Activated CD4-positive, alpha-beta T cell treated with anti-CD3 and anti-CD28 coated beads, Interleukin-2, amount 50 U/mL, for 4 hours (primary cell): Measurements from ENCODE around the gene FMN1.

Experiments
- DNase-seq, 2 experiments: peaks; one replicate each; pipeline ENCODE4 v3.0.0-alpha.2; 2020

Gene FMN1

DNA sequence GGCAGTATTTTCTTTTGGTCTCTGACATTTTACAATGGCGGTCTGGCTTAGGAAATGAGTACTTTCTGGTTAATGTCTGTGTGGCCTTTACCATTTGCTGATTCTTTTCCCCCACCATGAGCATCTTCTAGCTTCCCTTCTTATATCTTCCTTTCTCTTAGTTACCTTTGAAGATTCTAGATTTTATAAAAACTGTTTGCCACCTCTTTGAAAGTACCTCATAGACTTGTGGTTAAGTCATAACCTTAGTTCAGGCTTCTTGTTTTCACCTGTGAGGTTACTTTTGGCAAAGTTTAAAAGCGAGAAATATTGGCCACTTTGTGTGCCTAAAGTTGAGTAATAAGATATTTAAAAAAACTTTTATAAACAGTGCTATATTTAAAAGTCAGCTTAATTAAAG, 147.4 kb downstream of the FMN1 start:
- DNase-seq = no peak

DNA sequence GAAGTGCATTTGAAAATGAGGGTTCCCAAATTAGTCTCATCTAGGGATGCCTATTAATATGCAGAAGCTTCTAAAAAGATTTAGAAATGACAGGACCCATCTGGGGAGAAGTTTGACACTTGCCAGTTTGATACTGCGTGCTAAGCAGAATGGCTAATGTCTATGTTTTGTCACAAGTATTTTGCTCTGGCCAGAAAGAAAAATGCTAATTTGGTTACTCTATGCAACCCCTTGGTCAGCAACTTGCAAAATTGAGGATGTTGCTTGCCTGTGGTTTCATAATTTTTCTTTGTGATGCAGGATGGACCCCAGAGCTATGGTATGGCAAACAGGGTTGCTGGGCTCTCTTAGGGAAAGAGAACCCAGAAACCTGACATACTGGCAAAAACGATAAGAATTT, 148.2 kb downstream of the FMN1 start:
- DNase-seq = no peak

DNA sequence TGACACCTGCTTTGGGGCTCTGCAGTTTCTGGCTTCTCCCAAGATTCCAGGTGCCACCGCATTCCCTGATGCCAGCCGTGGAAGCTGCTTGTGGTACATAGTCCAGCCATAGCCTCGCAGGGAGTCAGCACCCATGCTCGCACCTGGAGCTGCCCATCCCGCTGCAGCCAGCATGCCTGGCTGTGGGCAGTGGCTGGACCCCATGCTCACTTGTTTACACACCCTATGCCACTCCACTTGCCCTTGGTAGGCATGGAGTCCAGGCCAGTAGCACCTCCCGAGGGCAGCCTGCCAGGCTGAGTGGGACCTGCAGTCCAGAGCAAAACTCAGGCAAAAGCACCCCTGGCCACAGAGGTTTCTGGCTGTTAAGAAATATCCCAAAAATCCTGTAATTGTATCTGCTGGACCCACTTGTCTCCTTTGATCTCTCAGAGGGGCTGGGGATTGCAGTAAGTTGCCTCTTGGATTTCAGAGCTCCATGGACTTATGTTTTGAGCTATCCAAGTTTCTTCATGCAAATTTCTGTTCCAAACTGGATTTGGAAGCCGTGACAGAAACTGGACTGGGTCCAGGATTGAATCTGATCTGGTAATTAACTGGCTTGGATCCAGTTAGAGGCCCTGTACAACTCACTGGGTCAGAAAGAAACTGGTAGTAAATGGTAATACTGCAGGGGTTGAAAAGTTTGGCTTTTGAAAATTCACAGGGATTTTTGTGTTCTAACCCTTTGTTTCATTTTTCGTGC, 149.3 kb downstream of the FMN1 start:
- no peak for DNase-seq

DNA sequence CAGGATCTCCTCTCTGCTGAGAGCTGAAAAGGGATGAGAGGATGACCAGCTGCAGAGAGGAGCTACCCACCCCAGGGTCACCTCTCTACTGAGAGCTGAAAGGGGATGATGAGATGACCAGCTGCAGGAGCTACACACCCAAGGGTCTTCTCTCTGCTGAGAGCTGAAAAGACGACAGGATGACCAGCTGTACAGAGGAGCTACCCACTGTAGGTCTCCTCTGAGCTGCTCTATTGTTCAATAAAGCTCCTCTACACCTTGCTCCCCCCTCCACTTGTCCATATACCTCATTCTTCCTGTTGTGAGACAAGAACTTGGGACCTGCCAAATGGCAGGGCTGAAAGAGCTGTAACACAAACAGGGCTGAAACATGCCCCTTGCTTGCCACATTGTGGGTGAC, 149.9 kb downstream of the FMN1 start:
- DNase-seq = no peak

DNA sequence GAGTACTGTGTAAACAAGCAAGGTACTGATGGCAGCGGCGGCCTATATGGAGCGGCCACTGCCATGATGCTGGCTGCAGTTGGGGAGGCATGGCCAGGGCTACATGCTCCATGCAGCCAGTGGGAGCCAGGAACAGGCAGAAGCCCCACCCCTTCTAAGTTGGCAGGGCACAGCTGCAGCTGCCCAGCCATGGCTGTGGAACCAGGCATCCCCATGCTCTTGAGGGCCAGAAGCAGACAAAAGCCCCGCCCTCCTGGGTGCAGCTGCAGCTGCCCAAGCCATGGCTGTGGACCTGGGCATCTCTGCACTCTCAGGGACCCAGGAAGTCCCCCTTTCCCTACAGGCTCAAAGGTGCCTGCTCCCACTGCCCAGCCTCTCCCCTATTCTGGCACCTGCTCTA, 150.9 kb downstream of the FMN1 start:
- DNase-seq = no peak

DNA sequence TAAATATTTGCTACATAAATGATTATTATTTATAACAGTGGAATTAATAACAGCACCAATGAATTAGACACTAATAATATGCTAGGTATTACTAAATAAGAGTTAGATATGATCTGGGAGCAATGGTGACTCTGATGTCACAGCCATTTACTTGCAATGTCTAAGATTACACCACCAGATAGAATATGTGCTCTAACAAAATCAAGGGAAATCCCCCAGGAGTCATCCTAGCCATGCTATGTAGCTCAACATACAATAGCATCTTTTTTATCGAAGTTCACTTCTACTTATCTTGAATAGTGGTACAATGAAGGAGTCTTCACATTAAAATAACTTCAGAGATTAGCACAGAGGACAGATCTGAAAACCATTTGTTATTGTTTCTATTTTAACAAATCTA, 154.0 kb downstream of the FMN1 start:
- no peak for DNase-seq

DNA sequence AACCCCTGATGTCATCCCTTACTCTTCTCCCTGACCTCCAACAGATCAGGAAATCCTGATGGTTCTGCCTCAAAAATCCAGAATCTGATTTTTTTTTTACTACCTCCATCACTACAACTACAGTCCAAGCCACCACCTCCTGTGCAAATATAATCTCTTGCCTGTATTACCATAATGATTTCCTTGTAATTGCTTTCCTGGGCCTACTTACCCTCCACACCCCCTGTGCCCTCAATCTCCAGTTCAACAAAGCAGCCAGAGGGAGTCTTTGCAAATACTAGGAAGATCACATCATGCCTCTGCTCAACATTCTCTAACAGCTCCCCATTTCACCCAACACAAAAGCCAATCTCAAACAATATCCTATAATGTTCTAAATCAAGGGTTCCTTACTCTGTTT, 159.9 kb downstream of the FMN1 start:
- DNase-seq = no peak

DNA sequence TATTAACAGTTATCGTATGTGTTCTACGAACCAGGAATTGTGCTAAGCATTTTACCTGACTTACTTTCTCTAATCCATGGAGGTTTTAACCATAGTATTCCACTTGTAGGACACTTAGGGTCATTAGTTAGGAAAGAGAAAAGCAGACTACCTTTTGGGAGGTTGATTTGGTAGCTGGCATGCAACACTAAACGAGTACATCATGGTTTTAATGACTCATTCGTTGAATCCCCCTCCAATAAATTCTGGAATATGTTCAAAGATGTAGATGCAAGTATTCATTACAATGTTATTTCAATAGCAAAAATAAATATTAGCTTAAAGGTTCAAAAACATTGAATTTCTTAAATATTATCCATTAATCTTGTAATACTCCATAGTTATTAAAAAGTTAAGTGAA, 162.5 kb downstream of the FMN1 start:
- no peak for DNase-seq

DNA sequence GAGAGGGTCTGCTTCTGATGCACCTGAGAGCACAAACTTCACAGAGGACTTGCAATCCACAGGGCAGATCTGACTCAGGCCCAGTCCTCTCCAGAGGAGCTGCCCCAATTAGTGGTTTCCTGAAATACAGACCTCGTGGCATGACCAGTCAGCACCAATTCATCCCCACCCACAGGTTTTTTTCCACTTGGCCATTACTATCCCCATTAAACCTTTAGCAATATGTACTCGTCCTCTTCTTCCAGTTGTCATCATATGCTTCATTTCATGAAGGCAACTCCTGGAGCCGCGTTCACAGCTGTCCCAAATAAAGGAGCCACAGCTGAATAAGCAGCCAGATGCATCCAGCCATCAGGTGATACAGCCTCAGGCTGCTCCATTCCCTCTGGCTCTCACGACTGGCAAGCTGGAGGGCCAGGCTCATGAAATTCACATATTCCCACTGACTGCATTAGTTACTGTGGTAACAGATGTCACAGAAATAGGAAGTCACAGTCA, 163.1 kb downstream of the FMN1 start:
- DNase-seq = no peak

DNA sequence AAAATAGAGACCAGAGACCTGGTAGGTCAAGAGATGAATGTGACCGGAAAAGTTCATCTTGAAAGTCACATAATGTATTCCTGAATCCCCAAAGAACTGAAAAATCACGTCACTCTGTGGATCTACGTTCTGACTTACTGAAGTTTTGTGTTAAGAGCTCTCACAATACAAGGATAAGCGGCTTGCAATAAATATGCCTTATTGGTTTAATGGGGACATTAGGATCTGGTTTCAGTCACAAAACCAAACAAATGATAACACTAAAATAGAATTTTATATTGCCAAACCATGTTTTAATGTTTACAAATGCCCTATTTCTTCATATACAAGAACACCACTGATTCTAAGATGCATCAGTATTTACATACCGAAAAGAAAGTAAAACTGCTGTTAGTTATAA, 164.2 kb downstream of the FMN1 start:
- no peak for DNase-seq

DNA sequence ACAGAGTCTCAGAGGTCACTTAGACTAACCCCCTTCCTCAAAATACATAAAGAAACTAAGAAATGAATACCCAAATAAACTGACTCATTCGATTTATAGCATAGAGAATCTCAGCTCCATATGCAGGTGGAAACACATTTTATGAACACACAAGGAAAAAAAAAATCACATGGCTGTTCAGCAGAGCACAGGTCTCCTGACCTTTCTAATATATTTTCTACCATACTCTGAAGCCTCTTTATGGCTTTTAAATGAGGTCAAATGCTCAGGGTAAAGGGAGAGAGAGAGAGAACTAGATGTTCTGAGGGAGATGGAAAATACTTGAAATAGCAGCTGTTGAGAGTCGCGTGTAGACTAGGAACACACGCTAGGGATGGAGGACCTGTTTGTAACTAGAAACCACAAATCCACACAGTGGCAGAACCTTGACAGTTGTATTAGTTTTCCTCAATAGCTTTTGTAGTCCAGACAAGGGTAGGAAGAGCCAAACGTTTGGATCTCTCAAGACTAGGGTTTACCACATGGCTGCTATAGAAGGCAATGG, 165.3 kb downstream of the FMN1 start:
- DNase-seq = no peak

DNA sequence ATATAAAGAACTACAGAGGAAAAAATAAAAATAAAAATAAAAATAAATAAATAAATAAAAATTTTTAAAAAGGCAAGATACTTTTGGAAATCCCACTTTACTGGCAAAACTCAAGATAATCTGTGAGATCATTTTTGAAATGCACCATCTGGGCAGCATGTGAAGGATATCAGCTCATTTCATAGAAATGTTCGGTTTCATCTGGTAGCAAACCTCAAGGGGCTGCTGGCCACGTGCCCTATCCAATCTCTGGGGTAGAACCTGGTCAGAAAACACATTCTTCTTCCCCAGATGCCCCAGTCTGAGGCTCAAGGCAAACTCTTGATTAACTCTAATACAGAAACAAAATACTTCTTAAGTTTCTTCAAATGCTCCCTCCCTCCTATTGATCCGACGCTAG, 166.0 kb downstream of the FMN1 start:
- no peak for DNase-seq

DNA sequence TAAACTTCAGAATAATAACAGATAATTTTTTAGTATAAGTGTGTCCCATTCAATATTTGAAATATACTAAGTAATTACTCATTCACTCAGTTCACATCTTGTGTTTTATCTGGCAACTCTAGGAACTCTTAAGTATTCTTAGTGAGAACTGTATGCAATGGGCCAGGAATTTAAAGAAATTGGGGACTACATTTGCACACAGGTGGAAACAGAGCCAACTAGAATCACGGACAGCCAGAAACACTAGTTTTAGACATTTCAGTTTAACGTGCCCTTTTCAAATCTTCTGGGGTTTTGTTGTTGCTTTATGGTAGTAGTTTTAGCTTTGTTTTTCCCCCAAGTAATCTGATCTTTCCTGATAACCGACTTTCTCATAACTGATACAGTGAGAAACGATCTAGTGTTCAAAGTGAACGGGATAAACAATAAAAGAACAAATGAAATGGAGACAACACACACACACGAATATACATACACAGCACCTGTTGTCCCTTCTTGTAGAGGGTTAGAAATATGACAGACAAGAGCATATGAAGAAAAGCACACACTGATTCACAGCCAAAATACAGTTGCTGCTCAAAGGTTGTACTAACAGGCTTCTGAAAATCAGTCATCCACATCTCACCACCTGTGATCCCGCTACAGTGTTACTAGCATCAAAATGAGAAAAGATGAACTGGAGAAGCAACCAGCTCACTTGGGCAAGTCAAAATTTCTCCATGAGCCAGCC, 167.0 kb downstream of the FMN1 start:
- DNase-seq = no peak

DNA sequence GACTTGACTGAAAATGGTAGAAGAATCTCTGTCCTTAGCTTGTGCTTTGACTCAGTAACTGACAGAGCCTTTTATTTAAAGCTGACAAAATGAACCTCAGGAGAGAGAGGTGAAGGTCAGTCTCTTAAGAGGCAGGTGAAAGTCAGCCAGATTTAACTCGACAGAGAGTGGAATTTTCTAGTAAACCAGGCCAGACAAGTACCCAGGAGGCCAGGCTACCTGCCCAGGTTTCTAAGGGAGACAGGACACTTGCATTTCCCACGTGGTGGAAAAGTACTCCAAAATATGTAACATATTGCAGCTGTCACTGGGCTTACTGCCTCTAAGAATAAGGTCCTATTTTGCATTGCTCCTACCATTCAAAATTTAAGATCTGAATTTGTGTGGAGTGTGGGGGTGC, 167.9 kb downstream of the FMN1 start:
- DNase-seq = no peak

DNA sequence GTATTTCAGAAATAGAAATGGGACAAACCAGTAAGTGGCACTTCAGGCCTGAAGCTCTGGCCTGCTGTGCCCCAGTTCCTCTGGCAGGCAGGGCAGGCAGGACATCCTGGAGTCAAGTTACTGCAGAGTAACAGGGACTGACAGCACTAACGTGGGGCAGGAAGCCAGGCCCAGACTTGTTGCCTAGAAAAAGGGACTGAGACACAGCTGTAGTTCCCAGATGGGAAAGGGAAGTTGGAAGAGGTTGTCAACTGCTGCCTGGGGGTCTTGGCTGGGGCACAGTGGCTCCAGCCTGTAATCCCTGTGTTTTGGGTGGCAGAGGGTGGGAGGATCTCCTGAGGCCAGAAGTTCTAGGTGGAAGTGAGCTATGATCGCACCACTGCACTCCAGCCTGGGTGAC, 171.9 kb downstream of the FMN1 start:
- DNase-seq = no peak

DNA sequence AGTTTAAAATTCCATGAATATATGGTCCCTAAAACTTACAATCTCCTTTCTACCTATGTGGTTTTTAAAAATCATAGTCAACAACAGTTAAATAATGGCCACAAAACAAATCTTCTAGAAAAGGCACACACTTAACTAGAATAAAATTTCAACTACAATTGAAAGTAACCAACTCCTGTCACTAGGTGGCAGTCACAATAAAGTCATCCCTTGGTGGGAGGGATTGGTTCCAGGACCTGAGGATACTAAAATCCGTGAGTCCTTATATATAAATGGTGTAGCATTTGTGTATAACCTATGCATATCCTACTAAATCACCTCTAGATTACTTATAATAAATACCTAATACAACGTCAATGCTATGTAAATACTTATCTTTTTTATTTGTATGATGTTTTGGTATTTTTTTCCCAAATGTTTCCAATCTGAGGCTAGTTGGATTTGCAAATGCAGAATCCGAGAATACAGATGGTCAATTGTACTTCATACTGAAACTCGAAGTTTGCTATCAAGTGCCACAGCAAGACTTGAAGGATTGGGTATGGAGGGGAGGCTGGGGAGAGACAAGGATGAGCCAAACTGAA, 172.6 kb downstream of the FMN1 start:
- DNase-seq = no peak

DNA sequence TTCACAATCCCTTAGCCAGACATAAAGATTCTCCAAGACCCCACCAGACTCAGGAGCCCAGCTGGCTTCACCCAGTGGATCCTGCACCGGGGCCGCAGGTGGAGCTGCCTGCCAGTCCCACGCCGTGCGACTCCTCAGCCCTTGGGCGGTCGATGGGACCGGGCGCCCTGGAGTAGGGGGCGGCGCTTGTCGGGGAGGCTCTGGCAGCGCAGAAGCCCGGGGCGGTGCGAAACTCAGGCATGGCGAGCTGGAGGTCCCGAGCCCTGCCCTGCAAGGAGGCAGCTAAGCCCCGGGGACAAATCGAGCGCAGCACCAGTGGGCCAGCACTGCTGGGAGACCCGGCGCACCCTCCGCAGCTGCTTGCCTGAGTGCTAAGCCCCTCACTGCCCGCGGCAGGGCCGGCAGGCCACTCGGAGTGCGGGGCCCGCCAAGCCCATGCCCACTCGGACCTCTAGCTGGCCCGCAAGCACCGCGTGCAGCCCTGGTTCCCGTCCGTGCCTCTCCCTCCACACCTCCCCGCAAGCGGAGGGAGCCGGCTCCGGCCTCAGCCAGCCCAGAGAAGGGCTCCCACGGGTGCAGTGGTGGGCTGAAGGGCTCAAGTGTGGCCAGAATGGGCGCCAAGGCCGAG, 175.0 kb downstream of the FMN1 start:
- no peak for DNase-seq

DNA sequence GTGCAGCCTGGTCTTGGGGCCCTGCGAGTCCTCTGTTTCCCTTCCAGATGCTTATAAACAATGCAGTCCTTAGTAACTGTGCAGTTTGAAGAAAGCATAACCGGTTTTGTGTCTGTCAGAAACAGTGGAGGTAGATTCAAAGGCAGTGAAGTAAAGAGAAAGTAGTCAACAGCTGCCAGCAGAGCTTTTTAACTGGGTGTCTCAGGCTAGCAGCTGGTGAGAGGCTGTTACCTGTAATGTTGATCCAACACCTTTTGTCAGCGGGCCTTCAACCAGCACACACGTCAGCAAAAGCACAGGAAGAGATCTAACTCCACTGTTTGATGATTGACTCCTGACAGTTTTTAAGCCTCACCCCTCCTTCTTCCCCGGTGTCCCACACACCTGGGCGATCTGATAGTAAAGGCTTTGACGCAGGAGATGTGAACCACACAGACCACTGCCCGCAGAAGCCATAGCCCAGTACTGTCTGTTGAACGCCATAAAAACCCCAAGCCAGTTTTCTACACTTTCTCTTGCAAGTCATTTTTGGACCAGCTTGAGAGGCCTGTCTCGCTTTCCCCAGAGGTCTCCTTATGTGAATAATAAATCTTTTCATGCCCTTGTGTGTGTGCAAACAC, 178.0 kb downstream of the FMN1 start:
- no peak for DNase-seq

DNA sequence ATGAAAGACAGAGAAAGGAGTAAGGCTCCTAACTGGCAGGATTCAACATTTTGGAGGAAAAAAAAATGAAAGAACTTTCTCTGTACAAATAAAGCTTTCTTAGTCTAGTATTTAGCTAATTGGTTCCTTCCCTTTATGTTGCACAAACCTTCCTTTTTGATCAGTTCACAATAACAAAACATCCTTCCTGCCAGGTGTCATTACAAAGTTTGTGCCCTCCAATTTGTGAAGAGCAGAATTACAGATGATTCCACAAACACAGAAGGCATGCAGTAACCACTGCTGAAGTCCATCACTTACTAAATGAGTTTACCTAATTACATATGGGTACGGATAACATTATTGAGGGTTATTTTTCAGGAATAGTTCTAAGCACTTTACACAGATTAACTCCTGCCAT, 179.9 kb downstream of the FMN1 start:
- no peak for DNase-seq

DNA sequence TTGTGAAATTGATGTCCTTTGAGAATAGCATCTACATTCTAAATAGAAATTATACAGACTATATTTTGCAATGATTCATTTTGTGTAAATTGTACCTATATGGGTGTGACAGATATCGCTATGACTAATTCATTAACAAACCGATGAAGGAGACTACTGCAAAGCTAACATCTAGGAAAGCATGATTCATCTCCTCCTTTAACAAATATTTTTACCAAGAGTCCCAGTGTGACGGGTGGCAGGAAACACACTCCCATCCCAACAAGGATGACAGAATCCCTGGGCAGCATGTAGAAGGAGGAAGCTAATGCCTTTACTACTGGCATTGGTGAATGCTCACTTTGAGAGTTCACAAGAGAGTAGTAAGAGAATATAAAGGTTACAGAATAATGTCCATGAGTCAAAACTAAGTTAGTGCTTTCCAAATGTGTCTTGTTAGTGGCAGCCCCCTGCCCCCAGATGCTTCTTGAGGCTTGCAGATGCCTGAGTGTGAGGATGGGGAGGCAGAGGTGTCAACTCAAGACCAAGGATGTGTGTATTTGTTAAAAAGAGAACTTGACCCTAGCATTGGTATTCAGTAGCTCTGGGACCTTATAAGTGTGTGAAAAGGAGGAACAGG, 180.6 kb downstream of the FMN1 start:
- no peak for DNase-seq

DNA sequence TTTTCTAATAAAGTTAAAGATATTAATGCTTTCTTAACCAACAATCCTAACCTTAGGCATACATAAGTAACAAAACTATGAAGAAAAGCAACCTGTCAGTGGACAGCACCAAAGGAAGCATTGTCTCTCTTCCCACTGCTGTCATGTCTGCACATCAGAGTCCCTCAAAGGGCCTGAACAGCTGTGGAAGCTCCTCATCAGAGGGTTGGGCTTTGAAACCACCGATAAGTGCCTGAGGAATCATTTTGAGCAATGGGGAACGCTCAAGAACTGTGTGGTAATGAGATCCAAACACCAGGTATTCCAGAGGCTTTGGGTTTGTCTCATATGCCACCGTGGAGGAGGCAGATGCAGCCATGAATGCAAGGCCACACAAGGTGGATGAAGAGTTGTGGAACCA, 182.5 kb downstream of the FMN1 start:
- no peak for DNase-seq

DNA sequence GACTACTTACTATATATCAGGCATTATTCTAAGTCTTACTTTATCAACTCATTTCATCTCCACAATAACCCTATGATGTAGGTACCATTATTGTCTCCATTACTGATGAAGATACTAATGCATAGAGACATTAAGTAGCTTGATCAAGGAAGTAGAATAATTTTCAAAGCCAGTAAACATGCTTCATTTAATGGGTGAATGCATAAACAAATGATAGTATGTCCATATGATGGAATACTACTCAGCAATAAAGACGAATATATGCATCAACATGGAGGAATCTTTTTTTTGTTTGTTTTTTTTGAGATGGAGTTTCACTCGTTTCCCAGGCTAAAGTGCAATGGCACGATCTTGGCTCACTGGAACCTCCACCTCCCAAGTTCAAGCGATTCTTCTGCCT, 184.9 kb downstream of the FMN1 start:
- no peak for DNase-seq

DNA sequence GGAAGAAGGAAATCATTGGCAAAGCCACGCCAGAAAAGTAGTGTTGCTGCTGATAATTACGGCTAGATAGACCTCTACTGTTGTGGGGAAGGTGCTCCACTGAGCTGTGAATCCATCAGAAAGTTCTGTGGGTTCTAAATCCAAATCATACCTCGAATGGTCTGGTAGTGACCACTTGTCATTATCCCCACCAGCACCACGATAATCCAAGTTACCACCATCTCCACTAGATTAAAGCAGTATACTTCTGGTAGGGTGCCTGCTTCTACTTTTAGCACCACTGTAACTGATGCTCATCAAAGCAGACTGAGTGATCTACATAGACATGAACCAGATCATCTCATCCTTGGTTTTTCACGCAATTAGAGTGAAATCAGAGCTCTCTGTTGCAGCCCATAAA, 185.5 kb downstream of the FMN1 start:
- DNase-seq = no peak
